HG02885 (cell line): ENCODE measurements around the gene FSCN2.

Experiments
- ATAC-seq: cut with Tn5 transposase; IDR thresholded peaks from one replicate; pipeline ENCODE4 v1.9.1; 2021; ENCODE audit warnings: mild to moderate bottlenecking; ENCODE audit not compliant: unreplicated experiment, poor library complexity

FSCN2 gene

DNA sequence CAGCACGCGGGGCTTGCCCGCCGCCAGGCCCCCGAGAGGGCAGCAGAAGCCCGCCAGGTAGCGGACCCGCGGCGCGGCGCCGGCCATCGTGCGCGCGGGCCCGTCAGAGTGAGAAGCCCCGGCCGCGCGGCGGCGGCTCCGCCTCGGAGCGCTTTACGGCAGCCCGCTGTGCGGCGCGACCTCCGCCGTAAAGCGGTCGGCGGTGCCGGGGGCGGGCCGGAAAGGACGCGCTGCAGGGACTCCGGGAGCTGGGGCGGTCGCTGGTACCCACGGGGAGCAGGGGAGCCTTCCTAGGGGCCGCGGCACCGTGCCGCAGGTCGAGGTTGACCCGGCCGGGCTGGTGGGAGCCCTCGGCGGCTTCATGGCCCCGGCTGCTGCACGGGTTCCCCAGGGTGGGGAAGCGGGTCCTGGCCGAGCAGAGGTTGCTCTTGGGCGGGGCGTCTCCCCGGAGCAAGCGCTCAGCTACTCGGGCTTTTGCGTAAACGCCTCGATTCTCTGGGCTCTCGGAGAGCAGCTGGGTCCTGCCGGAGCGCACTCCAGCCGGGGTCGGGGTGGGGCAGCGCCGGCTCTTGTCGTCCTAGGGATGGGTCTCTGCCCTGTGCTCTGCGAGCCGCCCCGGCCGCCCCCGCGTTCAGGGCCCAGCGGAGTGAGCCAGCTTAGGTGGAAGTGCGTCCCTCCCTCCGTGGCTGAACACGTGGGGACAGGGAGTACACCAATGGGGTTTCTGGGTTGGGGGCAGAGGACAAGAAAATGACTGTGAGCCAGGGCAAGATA lies 24.3 kb downstream of the FSCN2 start, which contains the start of gene FAAP100:
Gene FAAP100, minus strand, starts transcription at position 110 of the 774 bp plus-strand sequence. Its CDS starts 23 bp downstream, at position 87.
- ATAC-seq, result peak; percentile 59

- peak; percentile 40 for ATAC-seq
Observed at GRCh38 chr17:81553018-81553615, 24.9 kb downstream of the FSCN2 start.

DNA sequence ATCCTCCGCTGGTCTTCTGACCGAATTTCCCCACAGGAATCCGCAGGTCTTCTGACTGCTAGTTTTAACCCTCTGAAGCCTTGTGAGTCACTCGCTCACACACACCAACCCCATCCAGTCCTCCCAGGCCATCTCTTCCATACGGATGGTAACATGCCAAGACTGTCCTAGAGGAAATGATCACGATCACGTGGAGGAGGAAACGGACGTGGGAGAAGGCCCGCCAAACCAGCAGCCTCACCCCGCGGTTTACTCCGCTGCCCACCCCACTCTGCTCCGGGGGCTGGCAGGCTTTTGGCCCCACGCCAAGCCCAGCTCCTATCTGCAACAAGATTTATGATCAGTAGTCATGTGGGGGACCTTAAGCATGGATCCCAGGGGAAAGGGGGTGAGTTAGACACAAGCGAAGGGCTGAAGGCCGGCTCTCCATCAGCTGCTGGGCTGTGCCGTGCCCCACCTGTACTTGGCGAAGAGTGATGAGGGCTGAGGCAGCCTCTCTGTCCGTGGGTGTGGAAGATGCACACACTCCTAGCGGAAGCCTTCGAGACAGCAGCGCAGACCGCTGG lies 25.5 kb downstream of the FSCN2 start:
- ATAC-seq, result no peak

- no peak for ATAC-seq
Observed at GRCh38 chr17:81556175-81556691, 28.1 kb downstream of the FSCN2 start.

- no peak for ATAC-seq
Observed at GRCh38 chr17:81556863-81557262, 28.7 kb downstream of the FSCN2 start.

GRCh38 chr17:81557276-81558114 lies 29.3 kb downstream of the FSCN2 start:
- ATAC-seq, result no peak

DNA sequence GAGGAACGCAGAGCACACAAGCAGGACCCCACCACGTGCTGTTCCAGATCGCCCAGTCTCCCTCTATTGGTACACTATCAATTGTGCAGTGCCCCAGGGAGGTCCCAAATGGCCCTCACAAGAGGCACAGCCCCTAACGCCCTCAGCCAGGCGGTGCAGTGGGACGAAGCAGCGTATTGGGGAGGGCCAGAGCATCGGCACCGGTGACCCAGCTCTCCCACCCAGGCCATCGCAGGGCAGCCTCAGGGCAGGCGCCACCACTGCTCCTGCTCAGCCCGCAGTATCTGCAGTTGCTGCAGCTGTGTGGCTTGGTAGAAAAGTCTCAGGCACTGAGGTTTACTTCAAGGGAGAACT lies 29.9 kb downstream of the FSCN2 start:
- ATAC-seq, result no peak

DNA sequence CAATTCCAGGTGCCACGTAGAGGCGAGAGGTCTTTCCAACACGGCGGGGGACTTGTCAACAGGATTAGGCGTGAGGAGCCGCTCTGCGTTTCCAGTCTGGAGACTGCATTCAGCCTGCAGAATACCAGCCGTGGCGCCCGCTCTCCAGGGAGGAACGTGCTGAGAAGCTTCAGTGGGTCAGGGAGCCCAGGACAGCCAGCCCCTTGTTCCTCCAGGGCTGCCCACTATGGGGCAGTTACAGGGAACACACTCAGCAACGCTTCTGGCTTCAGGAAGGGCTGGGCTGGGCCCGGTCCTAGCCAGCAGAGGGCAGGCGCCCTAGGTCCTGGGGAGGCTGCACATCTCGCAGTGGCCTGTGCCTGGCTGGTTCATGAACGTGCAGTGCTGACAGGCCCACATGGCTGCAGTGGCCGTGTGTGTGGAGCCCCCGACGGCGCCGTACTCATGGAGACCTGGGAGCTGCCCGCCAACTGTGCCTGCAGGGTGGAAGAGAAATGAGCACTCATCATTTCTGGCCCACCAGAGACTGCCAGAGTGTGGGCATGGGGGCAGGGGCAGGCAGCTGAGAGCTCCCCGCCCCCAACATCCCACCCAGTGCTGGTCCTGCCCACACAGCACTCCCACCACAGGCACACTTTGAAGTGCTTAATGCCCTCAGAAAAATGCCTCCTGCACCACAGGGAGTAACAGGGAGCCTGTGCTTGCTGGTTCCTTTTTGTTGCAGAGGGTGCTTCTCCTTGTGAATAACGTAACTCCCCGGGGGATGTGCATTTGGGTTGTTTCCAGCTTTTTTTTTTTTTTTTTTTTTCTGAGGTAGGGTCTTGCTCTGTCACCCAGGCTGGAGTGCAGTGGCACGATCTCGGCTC lies 31.0 kb downstream of the FSCN2 start:
- no peak for ATAC-seq

GRCh38 chr17:81561494-81561885 lies 33.3 kb downstream of the FSCN2 start:
- no peak for ATAC-seq

GRCh38 chr17:81563861-81564586 lies 35.8 kb downstream of the FSCN2 start:
- no peak for ATAC-seq

DNA sequence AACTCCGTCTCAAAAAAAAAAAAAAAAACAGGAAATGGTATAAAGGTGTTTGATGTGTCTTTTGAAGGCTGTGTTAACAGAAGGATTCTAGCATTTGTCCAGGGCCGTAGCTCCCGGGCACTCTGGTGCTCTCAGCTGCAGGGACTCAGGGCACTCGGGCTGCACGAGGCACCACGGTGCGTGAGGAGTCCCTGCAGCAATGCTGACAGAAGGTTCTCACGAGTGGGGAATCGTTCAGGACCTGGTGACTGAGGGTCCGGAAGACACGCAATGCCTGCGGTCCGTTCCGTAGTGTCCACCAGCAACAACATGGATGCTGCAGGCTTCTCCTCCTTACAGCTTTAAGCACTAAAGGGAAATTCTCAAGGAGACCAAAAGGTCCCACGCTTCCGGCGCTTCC lies 36.6 kb downstream of the FSCN2 start:
- ATAC-seq, result no peak

GRCh38 chr17:81565231-81565630 lies 37.1 kb downstream of the FSCN2 start:
- ATAC-seq, result no peak

- no peak for ATAC-seq
Observed at GRCh38 chr17:81566461-81567126, 38.4 kb downstream of the FSCN2 start.

DNA sequence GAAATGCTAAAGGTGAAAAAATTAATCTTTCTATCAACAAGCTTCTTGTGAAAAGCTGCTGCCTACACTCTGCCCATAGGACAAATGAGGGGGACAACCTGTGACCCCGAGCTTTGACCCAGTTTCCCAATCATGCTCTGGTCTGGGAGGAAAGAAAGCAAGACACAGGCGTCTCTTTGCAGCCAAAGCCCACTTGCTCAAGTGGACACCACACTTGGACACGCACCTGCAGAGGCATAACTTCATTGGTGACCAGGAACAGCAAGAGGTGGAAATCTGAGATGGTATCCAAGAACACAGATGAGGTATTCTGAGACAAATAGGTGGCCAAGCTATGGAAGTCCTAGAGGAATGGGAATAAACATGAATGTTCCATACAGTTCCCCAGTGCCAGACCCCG lies 39.0 kb downstream of the FSCN2 start:
- no peak for ATAC-seq

GRCh38 chr17:81568416-81568815 lies 40.2 kb downstream of the FSCN2 start:
- no peak for ATAC-seq

DNA sequence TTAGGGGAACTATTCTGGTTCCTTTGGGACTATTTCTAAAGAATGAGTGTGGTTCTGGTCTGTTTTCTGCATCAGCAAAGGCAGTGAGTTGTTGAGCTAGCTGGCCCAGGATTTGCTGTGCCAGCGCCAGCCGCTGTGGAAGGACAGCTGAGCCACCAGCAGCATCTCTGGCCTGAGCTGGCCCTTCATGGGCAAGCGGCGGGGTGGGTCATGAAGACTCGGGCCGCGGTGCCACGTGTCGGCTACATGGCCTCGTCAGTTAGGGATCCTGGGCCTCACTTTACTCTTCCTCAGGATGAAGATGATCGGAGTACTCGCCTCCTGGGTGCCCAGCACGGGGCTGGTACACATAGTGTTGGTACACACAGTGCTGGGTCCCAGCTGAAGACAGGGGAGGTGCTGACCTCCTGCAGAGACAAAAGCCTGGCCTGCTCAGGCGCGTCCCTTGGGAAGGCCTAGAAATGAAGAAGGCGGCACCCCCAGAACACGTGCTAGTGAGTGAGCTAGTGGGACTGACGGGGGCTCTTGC lies 41.9 kb downstream of the FSCN2 start:
- no peak for ATAC-seq

GRCh38 chr17:81570964-81571363 lies 42.8 kb downstream of the FSCN2 start:
- no peak for ATAC-seq

DNA sequence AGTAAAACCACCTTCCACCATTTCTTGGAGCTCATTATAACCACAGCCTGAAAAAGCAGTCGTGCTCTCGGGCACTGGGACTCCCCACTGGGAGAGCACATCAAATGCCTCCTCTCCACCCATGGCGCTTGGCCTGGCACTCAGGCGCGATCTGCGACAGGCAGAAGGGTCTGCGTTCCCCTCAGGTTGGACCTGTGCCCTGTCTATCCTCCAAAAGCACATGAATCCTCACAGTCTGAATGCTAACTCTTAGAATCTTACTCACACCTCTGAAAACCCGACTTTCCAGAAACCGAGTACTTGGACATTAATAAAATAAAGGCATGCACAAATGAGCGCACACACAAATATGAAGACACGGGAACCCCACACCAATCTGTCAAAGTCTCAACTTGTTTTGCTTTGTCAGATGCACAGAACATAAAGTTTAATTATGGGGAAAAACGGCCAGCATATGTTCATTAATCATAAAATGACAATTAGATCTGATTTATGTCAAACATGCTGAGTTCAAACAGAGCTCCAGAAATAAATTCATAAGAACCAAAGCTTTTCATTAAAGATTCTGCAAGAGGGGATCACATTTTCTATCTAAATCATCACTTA lies 44.5 kb downstream of the FSCN2 start:
- no peak for ATAC-seq
